ENCODE measurements around the gene DHRS3.

DNA sequence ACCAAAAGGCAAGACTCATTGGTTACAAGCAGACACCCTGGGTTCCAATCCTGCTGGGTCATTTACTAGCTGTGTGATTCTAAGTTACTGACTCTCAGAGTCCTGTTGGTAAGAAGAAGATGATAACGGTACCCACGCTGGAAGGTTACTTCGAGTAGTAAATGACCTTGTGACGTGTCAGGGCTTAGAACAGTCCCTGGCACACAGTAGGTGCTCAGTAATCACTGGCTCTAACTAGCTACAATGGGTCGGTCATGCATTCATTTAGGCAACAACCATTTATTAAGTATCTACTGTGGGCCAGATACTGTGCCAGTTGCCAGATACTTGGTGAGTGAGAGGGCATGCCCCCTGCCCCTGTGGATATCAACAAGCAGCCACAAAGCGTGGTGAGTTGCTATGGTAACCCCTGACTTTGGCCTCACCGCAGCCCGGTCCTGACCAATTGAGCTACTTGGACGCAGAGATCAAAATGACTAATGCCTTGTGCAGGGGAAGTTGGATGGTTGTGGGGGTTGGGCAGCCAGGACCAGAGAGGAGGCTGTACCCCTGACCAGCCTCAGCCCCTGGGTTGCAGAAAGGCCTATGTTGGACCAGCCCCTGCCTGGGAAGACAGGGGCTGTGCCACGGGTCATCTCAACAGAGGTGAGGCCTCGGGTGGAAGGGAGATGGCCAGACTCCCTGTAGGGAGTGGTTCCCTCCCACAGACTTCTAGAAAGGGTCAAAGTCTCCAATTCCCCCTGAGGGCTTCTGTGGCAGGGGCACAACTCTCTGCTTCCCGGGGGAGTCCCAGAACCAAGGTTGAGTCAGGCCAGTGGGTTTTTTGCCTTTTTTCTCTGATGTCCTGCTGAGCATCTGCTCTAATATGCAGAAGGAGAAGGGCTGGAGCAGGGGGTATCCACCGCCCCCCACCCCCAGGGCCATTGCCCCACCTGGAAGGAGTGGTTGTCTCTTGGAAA, 16.0 kb downstream of the DHRS3 start:
- TF ChIP-seq, protein P1, sequence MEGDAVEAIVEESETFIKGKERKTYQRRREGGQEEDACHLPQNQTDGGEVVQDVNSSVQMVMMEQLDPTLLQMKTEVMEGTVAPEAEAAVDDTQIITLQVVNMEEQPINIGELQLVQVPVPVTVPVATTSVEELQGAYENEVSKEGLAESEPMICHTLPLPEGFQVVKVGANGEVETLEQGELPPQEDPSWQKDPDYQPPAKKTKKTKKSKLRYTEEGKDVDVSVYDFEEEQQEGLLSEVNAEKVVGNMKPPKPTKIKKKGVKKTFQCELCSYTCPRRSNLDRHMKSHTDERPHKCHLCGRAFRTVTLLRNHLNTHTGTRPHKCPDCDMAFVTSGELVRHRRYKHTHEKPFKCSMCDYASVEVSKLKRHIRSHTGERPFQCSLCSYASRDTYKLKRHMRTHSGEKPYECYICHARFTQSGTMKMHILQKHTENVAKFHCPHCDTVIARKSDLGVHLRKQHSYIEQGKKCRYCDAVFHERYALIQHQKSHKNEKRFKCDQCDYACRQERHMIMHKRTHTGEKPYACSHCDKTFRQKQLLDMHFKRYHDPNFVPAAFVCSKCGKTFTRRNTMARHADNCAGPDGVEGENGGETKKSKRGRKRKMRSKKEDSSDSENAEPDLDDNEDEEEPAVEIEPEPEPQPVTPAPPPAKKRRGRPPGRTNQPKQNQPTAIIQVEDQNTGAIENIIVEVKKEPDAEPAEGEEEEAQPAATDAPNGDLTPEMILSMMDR (IDR thresholded peaks at IDR 0.05) = no peak
- no peak for TF ChIP-seq EP300 (IDR thresholded peaks at IDR 0.05)
